MM.1S (cell line): ENCODE data around the gene SERPINI1.

ENCODE experiments used
- EZH2 ChIP-seq: fragments of 300-600 bp; sonication (generic); optimal IDR thresholded peaks from 2 replicates; pipeline ENCODE3; 2017; ENCODE audit warnings: low read depth, mild to moderate bottlenecking, antibody characterized with exemption, low read length, mixed read lengths
- TF ChIP-seq, protein P1 (sequence below): fragments of 300-600 bp; sonication (generic); IDR thresholded peaks from 2 replicates; pipeline ENCODE4 v1.5.1; 2016; ENCODE audit warnings: antibody characterized with exemption, low read length, mixed read lengths

- no peak for TF ChIP-seq EZH2
- TF ChIP-seq, protein P1, sequence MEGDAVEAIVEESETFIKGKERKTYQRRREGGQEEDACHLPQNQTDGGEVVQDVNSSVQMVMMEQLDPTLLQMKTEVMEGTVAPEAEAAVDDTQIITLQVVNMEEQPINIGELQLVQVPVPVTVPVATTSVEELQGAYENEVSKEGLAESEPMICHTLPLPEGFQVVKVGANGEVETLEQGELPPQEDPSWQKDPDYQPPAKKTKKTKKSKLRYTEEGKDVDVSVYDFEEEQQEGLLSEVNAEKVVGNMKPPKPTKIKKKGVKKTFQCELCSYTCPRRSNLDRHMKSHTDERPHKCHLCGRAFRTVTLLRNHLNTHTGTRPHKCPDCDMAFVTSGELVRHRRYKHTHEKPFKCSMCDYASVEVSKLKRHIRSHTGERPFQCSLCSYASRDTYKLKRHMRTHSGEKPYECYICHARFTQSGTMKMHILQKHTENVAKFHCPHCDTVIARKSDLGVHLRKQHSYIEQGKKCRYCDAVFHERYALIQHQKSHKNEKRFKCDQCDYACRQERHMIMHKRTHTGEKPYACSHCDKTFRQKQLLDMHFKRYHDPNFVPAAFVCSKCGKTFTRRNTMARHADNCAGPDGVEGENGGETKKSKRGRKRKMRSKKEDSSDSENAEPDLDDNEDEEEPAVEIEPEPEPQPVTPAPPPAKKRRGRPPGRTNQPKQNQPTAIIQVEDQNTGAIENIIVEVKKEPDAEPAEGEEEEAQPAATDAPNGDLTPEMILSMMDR: no peak
These were observed 75.5 kb downstream of the SERPINI1 start for GRCh38 chr3:167811031-167811430.
